Left kidney (tissue), 2 donors: ENCODE measurements around the gene HNRNPLL. TPM values are rescaled to one million over a fixed set of nuclear protein-coding genes. Genes with fewer than 3 reads are reported as not detected.
A peak's percentile ranks its signal among the peaks of the same experiment; 100 is the strongest.

Experiments used
- DNase-seq: peaks from one replicate; pipeline ENCODE4 v3.0.0-alpha.2; 2013
- polyA plus RNA-seq: library from polyadenylated mRNA; unstranded; fragments of 120-200 nt; gene quantifications from one replicate; pipeline ENCODE4 v1.2.1, GENCODE V29; 2013; ENCODE audit not compliant: insufficient read length

HNRNPLL gene
- polyA plus RNA-seq, 1 donor, result 78.5 TPM

DNA sequence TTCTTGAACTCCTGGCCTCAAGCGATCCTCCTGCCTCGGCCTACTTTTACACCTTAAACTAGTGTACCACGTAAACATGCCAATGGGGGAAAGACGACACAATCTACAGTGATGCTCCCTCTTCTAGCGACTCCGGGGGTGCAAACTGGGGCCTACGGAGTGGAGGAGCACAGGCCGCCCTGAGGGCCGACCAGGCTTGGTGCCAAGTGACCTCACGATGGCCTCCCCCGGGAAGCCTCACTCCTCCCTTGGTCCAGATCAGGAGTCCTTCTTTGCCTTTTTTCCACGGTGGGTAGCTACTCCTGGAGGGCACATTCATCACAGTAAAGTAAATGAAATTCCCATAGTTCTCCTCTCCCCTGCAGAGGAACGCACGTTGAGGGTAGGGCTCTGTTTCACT lies 73.5 kb downstream of the HNRNPLL start:
- DNase-seq, result no peak

DNA sequence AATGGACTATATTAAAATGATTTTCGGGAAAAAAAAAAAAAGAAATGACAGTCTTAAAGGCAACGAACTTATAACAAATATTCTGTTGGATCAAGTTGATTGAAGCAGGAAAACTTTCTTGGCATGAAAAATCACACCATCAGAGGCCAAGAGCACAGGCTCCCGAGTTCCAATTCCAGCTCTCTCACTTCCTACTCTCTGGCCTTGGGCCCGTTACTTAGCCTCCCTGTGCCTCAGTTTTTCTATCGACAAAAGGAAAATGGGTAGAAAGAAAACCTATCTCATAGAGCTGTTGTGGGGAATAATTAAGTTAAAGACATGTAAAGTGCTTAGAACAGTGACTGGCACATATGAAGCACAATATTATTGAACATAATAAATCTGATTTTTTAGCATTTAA lies 74.2 kb downstream of the HNRNPLL start:
- DNase-seq, result no peak

- no peak for DNase-seq
These were observed 74.7 kb downstream of the HNRNPLL start for GRCh38 chr2:38528008-38528442.

- no peak for DNase-seq
These were observed 75.3 kb downstream of the HNRNPLL start for GRCh38 chr2:38527338-38528007.

DNA sequence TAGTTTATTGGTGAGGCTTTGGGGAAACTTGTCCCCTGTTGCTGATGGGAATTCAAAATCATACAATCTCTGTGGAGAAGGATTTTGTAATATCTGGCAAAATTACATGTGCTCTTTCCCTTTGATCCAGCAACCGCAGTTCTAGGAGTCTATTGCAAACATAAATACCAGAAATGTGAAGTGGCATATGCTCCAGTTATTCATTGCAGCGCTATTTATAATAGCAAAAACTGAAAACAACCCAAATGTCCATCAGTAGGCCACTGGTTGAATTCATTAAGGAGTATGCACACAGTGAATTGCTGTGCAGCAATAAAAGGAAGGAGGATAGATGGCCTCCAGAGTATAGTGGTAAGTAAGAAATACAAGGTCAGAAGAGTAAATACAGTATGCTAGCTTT lies 76.5 kb downstream of the HNRNPLL start:
- DNase-seq, result no peak

DNA sequence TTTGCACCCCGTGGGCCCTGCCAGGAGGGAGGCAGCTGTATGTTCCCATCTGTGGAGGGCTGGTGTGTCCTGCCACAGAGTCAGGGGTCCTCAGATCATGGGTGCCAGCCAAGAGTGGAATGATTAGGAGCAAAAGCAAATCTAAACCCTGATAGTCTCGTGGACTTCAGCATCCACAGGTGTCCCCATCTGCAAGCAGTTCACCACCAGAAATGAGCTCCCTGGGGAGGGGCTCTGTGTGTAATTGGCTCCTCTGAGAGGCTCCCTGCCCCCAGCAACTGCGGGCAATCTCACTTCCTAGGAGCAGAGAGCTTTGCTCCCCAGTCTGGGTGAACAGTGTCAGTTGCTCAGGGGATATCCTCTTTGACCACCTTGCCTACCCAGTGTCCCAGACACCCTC lies 78.1 kb downstream of the HNRNPLL start:
- DNase-seq, result no peak

DNA sequence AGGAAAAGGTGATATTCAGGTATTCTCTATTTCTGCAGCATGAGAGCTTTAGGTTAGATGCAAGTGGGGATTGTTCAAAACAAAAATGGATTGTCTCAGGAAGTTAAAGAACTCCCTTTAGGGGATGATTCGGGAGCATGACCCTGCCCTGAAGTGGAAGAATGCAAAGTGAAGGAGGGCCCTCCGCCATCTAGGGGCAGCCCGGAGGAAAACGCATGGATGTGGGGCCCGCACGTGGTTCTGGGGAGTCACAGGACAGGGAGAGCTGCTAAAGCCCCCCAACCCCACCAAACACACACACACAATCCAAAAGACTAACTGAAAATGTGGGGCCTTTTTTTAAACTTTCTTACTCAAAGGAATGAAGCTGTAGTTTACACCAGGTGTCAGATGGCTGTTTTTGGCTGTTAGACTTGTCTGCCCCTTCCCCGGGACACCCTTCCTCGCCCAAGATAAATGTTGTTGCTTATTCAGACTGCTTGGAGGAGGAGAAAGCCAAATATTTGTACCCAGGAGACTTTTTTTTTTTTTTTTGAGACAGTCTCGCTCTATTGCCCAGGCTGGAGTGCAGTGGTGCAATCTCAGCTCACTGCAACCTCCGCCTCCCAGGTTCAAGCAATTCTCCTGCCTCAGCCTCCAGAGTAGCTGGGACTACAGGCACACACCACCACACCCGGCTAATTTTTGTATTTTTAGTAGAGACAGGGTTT lies 78.8 kb downstream of the HNRNPLL start:
- DNase-seq, result no peak

DNA sequence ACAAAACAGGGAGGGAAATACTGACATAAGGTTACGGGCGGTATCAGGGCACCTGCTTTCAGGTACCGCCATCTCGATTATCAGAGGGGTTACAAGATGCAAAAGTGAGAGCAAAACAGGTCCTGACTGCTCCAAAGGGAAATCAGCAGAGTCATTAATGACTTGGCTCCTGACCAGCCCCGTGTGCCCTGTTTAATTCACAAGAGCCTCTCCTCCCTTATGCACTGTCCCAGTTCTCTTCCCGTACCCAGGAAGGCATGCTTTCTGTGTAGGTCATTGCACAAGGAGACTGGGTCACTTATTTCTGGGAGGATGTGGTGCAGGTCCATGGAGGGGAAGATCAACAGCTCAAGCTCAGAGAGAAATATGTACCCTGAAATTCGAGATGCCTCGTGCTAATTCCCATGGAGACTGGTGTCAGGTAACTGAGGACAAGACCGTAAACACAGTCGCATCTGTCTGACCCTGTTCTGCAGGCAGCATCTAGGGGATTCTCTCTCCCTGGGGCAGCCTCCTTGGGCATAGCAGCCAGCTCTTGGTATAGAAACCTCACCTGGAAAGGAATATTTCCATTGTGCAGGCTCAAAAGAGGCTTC lies 79.9 kb downstream of the HNRNPLL start:
- peak; percentile 63 for DNase-seq

DNA sequence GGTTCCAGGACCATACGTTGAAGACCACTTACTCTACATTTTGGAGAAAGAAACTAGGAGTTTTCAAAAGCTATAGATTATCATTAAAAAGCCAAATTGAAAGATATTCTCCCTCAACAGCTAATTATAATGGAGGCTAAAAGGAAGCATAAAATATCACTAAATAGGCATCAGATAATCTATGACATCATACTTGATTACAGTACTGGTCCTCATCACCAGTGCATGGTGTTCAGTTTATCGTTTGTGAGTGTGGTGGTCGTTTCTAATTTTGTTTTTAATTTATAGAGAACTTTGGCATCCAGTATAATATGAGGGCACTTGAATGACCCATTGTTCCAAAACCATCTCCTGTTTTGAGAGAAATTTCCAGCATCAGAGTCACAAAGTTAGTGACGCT lies 80.9 kb downstream of the HNRNPLL start:
- DNase-seq, result no peak

DNA sequence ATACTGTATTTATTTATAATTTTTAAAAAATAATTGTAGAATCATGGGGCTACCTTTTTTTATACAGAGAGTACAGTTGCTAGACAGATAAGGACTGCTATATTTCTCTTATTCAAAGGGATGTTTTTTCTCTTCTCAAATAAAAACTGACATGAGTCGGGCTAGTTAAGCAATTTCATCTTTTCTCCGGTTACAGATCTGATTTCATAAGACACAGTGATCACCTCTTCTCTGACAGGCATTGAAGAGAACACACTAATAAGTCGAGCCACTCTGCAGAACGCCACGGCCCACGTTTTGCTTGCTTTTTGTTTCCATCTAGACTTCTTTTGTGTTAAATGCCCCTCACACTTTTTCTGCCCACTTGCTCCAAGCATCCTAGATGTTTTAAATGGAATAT lies 85.4 kb downstream of the HNRNPLL start:
- DNase-seq, result no peak

DNA sequence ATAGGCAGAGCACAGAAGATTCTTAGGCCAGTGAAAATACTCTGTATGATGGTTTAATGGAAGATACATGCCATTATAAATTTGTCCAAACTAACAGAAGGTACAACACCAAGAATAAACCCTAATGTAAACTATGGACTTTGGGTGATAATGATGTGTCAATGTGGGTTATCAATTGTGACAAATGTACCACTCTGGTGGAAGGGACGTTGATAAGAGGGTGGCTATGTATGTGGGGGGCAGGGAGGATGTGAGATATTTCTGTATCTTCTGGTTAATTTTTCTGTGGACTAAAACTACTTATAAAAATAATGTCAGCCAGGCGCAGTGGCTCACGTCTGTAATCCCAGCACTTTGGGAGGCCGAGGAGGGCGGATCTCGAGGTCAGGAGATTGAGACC lies 86.2 kb downstream of the HNRNPLL start:
- DNase-seq, result no peak

GRCh38 chr2:38516122-38516521 lies 86.6 kb downstream of the HNRNPLL start:
- no peak for DNase-seq

DNA sequence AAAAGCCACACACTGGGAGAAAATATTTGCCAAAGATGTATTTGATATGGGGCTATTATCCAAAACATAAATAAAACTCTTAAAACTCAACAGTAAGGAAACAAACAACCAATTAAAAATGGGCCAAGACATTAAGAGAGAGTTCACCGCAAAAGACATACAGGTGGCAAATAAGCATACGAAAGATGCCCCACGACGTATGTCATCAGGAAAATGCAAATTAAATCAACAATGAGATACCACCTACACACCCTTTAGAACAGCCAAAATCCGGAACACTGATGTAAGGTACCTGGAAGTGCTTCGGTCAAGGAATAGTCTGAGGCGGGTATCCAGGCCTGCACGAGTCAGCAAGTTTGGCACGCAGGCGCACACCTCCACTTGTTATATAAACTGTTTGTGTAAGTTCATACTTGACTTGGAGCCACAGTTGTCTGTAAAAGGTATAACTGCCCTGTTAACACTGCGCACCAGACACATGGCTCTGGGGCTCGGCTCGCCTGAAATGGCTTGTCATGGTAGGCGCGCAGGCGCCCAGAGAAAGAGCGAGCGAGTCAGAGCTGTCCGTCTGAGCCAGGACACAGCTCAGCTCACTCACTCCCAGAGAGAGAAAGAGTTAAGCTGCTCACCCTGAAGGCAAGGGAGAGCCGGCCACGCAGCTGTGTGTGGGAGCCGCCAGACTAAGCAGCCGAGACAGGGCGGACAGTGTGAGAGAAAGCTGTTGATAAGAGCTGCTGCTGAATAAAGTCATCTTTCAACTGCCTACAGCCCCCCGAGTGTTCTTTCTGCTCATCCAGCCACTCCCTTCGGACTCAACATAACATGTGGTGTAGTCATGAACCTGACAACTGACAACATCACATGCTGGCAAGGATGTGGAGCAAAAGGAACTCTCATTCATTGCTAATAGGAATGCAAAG lies 87.3 kb downstream of the HNRNPLL start:
- peak; percentile 77 for DNase-seq

DNA sequence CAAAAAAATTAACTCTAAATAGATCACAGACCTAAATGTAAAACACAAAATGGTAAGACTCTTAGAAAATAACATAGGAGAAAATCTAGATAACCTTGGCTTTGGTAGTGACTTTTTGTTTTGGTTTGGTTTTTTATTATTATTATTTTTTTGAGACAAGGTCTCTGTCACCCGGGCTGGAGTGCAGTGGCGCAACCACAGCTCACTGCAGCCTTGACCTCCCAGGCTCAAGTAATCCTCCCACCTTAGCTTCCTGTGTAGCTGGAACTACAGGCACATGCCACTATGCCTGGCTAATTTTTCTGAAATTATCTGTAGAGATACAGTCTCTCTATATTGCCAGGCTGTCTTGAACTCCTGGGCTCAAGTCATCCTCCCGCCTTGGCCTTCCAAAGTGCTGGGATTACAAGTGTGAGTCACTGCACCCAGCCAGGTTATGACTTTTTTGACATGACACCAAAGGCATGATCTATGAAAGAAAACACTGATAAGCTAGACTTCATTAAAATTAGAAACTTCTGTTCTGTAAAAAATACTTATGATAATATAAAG lies 88.0 kb downstream of the HNRNPLL start:
- DNase-seq, result no peak

GRCh38 chr2:38512211-38512610 lies 90.5 kb downstream of the HNRNPLL start:
- no peak for DNase-seq

Other genes starting within 250 kb of the HNRNPLL start
- 77.6 TPM for gene ATL2, start 225.7 kb downstream of the HNRNPLL start, polyA plus RNA-seq
- gene GALM, start 63.2 kb upstream of the HNRNPLL start, polyA plus RNA-seq, result 56.4 TPM
- gene SRSF7, start 148.4 kb upstream of the HNRNPLL start, polyA plus RNA-seq, result 256 TPM
- 20.4 TPM for gene GEMIN6, start 175.3 kb upstream of the HNRNPLL start, polyA plus RNA-seq